NCI-H1436 (cell line): Measurements from ENCODE around the gene CYSRT1.

Experiments
- DNase-seq: peaks from one replicate; lab custom pipeline; 2025; lab: John Stamatoyannopoulos, UW

The CYSRT1 gene

DNA sequence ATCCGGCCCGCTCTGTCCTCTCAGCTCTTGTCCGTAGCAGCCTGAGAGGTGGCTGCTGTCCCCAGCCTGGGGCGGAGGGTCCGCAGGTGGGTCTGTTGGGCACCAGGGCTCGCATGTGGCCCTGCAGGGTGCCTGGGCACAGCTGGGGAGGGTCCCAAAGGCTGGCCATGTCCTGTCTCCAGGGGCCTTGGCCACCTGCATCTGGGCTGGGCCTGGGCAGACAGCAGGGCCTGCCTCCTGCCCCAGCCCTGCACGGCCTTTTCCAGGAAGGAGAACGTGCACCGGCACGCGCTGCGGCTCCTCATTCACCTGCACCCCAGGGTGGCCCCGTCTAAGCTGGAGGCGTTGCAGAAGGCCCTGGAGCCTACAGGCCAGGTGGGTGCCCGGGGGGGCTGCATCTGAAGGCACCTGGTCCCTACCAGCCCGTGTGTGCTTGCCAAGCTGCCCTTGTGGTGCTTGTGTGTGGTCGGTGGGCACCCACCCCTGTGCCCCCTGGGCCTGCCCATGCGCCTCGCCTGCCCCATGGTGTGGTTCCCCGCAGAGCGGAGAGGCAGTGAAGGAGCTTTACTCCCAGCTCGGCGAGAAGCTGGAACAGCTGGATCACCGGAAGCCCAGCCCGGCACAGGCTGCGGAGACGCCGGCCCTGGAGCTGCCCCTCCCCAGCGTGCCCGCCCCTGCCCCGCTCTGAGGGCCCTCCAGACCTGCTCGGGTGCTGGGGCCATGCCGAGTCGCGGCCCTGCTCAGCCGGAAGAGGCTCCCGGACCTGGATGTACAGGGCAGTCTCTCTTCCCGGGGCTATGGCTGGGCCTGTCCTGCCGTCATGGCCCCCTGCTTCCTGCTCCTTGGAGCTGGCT lies 47.5 kb downstream of the CYSRT1 start:
- DNase-seq = no peak

DNA sequence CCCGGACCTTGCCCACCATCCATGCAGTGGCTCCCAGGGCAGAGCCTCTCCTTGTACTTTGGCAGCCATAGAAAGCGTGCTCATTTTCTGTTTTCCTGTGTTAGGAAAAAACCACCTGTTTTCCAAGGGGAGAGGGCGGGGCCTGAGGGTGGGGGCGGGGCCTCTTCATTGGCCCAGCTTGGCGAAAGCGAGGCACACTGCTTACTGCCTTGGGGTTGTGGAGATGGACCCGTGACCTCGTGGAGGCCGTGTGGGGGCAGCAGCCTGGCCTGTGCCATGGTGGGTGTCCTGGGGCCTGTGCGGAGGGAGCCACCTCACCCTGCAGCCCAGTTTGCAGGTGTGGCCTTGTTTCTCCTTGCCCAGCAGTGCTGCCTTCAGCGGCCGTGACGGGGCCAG lies 48.1 kb downstream of the CYSRT1 start:
- no peak for DNase-seq

DNA sequence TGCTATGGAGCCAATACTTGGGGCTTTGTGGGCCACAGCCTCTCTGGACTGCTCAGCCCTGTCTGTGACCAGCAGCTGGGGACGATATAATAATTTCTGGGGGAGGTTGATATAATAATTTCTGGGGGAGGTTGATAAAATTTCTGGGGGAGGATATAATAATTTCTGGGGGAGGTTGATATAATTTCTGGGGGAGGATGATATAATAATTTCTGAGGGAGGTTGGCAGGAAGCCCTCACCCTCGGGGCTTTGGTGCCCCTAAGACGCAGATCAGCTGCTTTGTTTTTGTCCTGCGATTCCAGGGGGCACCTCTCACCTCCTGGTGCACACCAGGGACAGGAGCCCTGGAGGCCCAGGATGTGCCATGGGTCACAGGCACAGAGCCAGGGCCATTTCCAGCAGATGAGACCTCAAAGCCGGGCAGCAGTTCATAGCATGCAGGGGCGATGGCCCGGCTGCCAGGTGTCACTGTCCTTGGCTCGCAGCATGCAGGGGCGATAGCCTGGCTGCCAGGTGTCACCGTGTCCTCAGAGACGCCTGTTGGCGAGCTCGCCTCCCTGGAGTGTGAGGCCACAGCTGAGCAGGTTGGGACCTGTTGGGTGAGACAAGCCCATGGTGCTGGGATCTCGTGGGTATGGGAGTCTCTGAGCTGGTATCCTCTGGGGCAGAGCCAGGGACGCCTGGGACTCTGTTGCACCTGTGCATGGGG lies 48.8 kb downstream of the CYSRT1 start:
- DNase-seq = no peak

DNA sequence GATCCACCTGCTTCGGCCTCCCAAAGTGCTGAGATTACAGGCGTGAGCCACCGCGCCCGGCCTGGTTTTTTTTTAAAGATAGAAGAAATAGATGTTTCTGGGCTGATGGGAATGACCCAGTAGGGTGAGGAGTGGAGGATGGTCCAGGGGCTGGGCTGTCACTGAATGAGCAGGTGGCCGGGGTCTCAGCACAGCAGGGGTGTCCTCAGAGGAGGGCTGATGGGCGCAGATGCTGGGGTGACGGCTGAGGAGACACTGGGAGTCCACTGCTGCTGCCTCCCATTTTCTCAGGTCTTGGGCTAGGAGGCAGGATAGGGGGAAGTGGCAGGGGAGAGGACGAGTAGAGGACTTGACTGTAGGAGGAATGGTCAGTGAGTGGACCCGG lies 50.2 kb downstream of the CYSRT1 start:
- no peak for DNase-seq
